ENCODE data around the gene CLASP2.

DNA sequence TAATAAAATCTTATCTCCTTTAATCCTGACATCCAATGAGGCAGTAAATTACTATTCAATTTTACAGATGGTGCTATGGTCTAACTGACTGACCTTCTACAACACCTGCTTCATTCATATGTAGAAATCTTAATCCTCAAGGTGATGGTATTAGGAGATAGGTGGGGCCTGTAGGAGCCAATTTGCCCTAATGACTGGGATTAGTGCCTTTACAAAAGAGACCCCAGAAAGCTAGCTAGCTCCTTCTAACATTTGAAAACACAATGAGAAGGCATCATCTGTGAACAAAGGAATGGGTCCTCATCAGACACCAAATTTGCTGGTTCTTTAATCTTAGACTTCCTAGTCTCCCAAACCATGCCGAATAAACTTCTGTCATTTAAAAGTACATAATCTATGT, 140.5 kb downstream of the CLASP2 start:
- TF ChIP-seq, protein P1, sequence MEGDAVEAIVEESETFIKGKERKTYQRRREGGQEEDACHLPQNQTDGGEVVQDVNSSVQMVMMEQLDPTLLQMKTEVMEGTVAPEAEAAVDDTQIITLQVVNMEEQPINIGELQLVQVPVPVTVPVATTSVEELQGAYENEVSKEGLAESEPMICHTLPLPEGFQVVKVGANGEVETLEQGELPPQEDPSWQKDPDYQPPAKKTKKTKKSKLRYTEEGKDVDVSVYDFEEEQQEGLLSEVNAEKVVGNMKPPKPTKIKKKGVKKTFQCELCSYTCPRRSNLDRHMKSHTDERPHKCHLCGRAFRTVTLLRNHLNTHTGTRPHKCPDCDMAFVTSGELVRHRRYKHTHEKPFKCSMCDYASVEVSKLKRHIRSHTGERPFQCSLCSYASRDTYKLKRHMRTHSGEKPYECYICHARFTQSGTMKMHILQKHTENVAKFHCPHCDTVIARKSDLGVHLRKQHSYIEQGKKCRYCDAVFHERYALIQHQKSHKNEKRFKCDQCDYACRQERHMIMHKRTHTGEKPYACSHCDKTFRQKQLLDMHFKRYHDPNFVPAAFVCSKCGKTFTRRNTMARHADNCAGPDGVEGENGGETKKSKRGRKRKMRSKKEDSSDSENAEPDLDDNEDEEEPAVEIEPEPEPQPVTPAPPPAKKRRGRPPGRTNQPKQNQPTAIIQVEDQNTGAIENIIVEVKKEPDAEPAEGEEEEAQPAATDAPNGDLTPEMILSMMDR (IDR thresholded peaks at IDR 0.05; ENCODE audit: borderline replicate concordance, extremely low read depth, low read length, poor library complexity, severe bottlenecking) = no peak
- no peak for TF ChIP-seq EZH2 (IDR thresholded peaks at IDR 0.05; ENCODE audit: borderline replicate concordance, low read depth, low read length, severe bottlenecking)

All from DND-41 (cell line).